Endothelial cell (in vitro differentiated cells): ENCODE results near the gene DBX2. TPM values are rescaled to one million over a fixed set of nuclear protein-coding genes. Genes with fewer than 3 reads are reported as not detected.
A peak's percentile ranks its signal among the peaks of the same experiment; 100 is the strongest.
"Not testable (repeated sequence)": the region's sequence is repeated elsewhere in the genome, so short reads cannot be mapped to it uniquely, and the experiment has no call there.

Experiments
- DNase-seq: peaks from one replicate; pipeline ENCODE4 v3.0.0; 2021; ENCODE audit warnings: low spot score
- H3K27ac Mint-ChIP-seq: one replicate; pipeline ENCODE4 v1.8.0; 2021; ENCODE audit warnings: mixed read lengths, inconsistent platforms; ENCODE audit not compliant: unreplicated experiment
- H3K27me3 Mint-ChIP-seq: one replicate; pipeline ENCODE4 v1.8.0; 2021; ENCODE audit warnings: mild to moderate bottlenecking, moderate library complexity, mixed read lengths, inconsistent platforms; ENCODE audit not compliant: unreplicated experiment
- H3K36me3 Mint-ChIP-seq: one replicate; pipeline ENCODE4 v1.8.0; 2021; ENCODE audit warnings: mild to moderate bottlenecking, low read depth, mixed read lengths, inconsistent platforms; ENCODE audit not compliant: unreplicated experiment
- H3K4me1 Mint-ChIP-seq: one replicate; pipeline ENCODE4 v1.8.0; 2021; ENCODE audit warnings: mild to moderate bottlenecking, mixed read lengths, inconsistent platforms; ENCODE audit not compliant: unreplicated experiment
- H3K4me3 Mint-ChIP-seq: one replicate; pipeline ENCODE4 v1.8.0; 2021; ENCODE audit warnings: mild to moderate bottlenecking, mixed read lengths, inconsistent platforms; ENCODE audit not compliant: unreplicated experiment
- H3K9me3 Mint-ChIP-seq: one replicate; pipeline ENCODE4 v1.8.0; 2021; ENCODE audit warnings: mixed read lengths, inconsistent platforms; ENCODE audit not compliant: unreplicated experiment
- long read RNA-seq: library from polyadenylated mRNA; unstranded; transcript quantifications from one replicate; pipeline ENCODE4 v2.0.0, GENCODE V29; 2020; ENCODE audit not compliant: unreplicated experiment
- total RNA-seq: library from RNA; stranded (reverse); fragmentation: NEBNext Ultra II Directional; extraction: Animal tissue kit (Norgen Biotek cat#: 25700); gene quantifications from one replicate; pipeline ENCODE4 v1.2.1, GENCODE V29; 2021; ENCODE audit not compliant: unreplicated experiment
- TF ChIP-seq, protein P1 (sequence below): fragments of 200-600 bp; sonication (generic); IDR thresholded peaks from one replicate; pipeline ENCODE4 v1.5.0; 2021; ENCODE audit warnings: antibody characterized with exemption; ENCODE audit not compliant: unreplicated experiment

DBX2 gene
- not detected for total RNA-seq
- long read RNA-seq: 0 reads

DNA sequence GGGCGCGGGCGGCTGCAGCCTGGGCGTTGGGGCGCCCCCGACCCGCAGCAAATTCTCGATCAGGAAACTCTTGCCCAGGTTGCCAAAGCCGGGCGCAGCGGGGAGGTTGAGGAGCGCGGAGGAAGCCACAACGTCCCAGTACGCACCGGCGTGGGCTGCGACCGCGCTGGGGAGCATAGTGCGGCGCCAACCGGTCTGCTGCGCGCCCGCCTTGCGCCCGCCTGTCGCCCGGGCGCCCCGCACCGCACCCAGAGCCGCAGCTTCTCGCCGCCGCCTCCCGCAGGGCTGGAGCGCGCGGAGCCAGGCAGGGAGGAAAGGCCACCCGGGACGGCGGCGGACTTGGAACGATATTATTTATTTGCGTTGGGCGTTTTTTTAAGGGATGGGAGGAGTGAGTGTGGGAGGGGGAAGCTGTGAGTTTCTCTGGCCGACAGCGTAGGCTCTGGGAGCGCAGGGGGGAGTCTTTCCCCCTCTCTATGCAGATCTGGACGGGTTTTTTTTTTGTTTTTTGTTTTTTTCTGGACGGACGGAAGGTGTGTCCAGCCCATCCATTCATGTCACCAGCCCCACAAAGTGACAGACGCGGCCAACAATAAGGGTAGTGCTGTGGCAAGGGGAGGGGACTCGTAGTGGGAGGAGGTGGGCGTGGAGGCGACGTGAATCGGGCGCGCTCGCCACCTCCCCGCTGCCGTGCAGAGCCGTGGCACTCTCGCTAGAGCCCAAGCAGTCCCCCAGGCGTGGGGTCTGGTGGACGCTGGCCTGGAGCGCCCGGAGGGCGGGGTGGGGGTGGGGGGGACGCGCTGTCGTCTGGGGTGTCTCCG, at the start of gene DBX2:
TSS of gene DBX2 (minus strand) at position 349 of the 821 bp plus-strand sequence. CDS start at position 177, 172 bp downstream.
- peak within 1 kb of the TSS; percentile 90 for H3K4me3 Mint-ChIP-seq
- peak; percentile 21 for DNase-seq
- TF ChIP-seq, protein P1, sequence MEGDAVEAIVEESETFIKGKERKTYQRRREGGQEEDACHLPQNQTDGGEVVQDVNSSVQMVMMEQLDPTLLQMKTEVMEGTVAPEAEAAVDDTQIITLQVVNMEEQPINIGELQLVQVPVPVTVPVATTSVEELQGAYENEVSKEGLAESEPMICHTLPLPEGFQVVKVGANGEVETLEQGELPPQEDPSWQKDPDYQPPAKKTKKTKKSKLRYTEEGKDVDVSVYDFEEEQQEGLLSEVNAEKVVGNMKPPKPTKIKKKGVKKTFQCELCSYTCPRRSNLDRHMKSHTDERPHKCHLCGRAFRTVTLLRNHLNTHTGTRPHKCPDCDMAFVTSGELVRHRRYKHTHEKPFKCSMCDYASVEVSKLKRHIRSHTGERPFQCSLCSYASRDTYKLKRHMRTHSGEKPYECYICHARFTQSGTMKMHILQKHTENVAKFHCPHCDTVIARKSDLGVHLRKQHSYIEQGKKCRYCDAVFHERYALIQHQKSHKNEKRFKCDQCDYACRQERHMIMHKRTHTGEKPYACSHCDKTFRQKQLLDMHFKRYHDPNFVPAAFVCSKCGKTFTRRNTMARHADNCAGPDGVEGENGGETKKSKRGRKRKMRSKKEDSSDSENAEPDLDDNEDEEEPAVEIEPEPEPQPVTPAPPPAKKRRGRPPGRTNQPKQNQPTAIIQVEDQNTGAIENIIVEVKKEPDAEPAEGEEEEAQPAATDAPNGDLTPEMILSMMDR: no peak
- peaks cover 3% of the 10 kb centered on the region for H3K27me3 Mint-ChIP-seq
- no peak within 1 kb of the TSS for H3K27ac Mint-ChIP-seq
- peaks cover 11% of the 10 kb centered on the region for H3K4me1 Mint-ChIP-seq
- no peaks in the 10 kb centered on the region for H3K36me3 Mint-ChIP-seq
- H3K9me3 Mint-ChIP-seq: no peaks in the 10 kb centered on the region

GRCh38 chr12:45098766-45099165, 47.9 kb upstream of the DBX2 start:
- Mint-ChIP-seq H3K9me3 (no peaks in the 10 kb centered on the region), H3K36me3 (no peaks in the 10 kb centered on the region), H3K4me3 (no peak overlapping the region), H3K27me3 (no peaks in the 10 kb centered on the region), H3K4me1 (no peaks in the 10 kb centered on the region), H3K27ac (no peak overlapping the region)
- no peak for DNase-seq
- TF ChIP-seq, protein P1: no peak

DNA sequence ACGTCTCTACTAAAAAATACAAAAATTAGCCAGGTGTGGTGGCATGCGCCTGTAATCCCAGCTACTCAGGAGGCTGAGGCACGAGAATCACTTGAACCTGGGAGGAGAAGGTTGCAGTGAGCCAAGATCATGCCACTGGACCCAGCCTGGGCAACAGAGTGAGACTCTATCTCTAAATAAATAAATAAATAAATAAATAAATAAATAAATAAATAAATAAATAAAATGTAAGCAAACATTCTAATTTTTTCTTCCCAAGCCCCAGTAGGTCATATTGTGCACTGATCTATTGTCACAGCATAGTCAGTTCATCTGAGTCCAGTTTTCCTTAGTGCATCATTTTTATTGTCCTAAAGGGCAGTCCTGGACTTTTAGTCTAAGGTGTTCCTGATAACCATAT, 44.5 kb upstream of the DBX2 start:
- H3K27ac Mint-ChIP-seq, H3K4me3 Mint-ChIP-seq, H3K27me3 Mint-ChIP-seq: not testable (repeated sequence)

DNA sequence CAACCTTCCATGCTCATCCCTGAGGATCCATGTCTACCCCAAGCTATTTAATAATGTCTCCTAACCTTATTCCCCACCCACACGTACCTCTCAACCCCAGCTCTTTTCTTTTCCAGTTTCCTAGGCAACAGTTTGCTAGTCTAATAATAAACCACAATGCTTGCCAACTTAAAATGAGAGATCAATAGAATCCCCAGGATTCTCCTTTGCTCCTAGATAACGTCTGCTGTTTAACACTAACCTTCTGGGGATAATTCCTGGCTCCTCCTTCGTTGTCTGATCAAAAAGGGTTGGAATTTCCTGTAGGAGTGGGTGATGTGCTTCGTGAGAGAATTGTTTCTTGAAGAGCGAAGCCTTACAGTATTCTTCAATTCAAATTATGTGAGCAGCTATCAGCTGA, 42.2 kb upstream of the DBX2 start:
- no peaks in the 10 kb centered on the region for H3K9me3 Mint-ChIP-seq
- DNase-seq: no peak
- H3K4me1 Mint-ChIP-seq: no peaks in the 10 kb centered on the region
- no peak overlapping the region for H3K27ac Mint-ChIP-seq
- H3K36me3 Mint-ChIP-seq: no peaks in the 10 kb centered on the region
- no peak overlapping the region for H3K4me3 Mint-ChIP-seq
- no peaks in the 10 kb centered on the region for H3K27me3 Mint-ChIP-seq
- TF ChIP-seq, protein P1: no peak

More for the DNA sequence above, 44.5 kb upstream of the DBX2 start:
- H3K9me3 Mint-ChIP-seq, DNase-seq, H3K36me3 Mint-ChIP-seq, H3K4me1 Mint-ChIP-seq: not testable (repeated sequence)

- TF ChIP-seq, protein P1: no peak
- Mint-ChIP-seq H3K4me3 (no peak overlapping the region), H3K27ac (no peak overlapping the region), H3K27me3 (no peaks in the 10 kb centered on the region), H3K9me3 (peaks cover 5% of the 10 kb centered on the region), H3K36me3 (no peaks in the 10 kb centered on the region), H3K4me1 (no peaks in the 10 kb centered on the region)
- DNase-seq: no peak
These were observed 38.6 kb upstream of the DBX2 start for GRCh38 chr12:45089411-45090075.
